Smooth muscle cell (in vitro differentiated cells): ENCODE measurements around the gene ZBTB42. TPM values are rescaled to one million over a fixed set of nuclear protein-coding genes. Genes with fewer than 3 reads are reported as not detected.

Source experiments
- DNase-seq: peaks from one replicate; lab custom pipeline; 2025; ENCODE audit not compliant: unreplicated experiment; lab: John Stamatoyannopoulos, UW
- H2AFZ ChIP-seq: fragments of 200-600 bp; sonication (generic); 2 replicates; pipeline ENCODE4 v1.6.0; 2016; ENCODE audit warnings: antibody characterized with exemption, low read depth, mild to moderate bottlenecking
- H3F3A ChIP-seq: fragments of 200-600 bp; sonication (generic); 2 replicates; pipeline ENCODE4 v1.6.0; 2017; ENCODE audit warnings: antibody characterized with exemption, low read depth
- H3K27ac ChIP-seq: fragments of 200-600 bp; sonication (generic); 2 replicates; pipeline ENCODE4 v1.5.1; 2016; ENCODE audit warnings: low read depth, mild to moderate bottlenecking
- H3K27me3 ChIP-seq: fragments of 200-600 bp; sonication (generic); 2 replicates; pipeline ENCODE4 v1.6.1; 2016; ENCODE audit warnings: low read depth, mild to moderate bottlenecking
- H3K36me3 ChIP-seq: fragments of 200-600 bp; sonication (generic); 2 replicates; pipeline ENCODE4 v1.5.1; 2016; ENCODE audit warnings: low read depth
- H3K4me1 ChIP-seq: fragments of 200-600 bp; sonication (generic); 2 replicates; pipeline ENCODE4 v1.5.1; 2016; ENCODE audit warnings: low read depth
- H3K4me2 ChIP-seq: fragments of 200-600 bp; sonication (generic); 2 replicates; pipeline ENCODE4 v1.6.0; 2016; ENCODE audit warnings: mild to moderate bottlenecking
- H3K4me3 ChIP-seq: fragments of 200-600 bp; sonication (generic); 2 replicates; pipeline ENCODE4 v1.5.1; 2016; ENCODE audit warnings: mild to moderate bottlenecking
- H3K79me2 ChIP-seq: fragments of 200-600 bp; sonication (generic); 2 replicates; pipeline ENCODE4 v1.6.0; 2016; ENCODE audit warnings: low read depth, mild to moderate bottlenecking
- H3K9ac ChIP-seq: fragments of 200-600 bp; sonication (generic); 2 replicates; pipeline ENCODE4 v1.6.0; 2016; ENCODE audit warnings: low read depth
- H3K9me3 ChIP-seq: fragments of 200-600 bp; sonication (generic); replicated peaks from 2 replicates; pipeline ENCODE4 v1.5.1; 2016; ENCODE audit warnings: low read depth
- H4K20me1 ChIP-seq: fragments of 200-600 bp; sonication (generic); 2 replicates; pipeline ENCODE4 v1.6.0; 2016; ENCODE audit warnings: low read depth
- CTCF ChIP-seq: fragments of 200-600 bp; sonication (generic); IDR thresholded peaks from 2 replicates; pipeline ENCODE4 v1.5.1; 2017; ENCODE audit warnings: borderline replicate concordance, mild to moderate bottlenecking, antibody characterized with exemption; ENCODE audit not compliant: insufficient read depth, poor library complexity, severe bottlenecking
- WGBS: methylation state at CpG from one replicate; pipeline ENCODE4 v1.1.7; 2016; ENCODE audit warnings: low lambda C conversion rate; 5-methylcytosine and 5-hydroxymethylcytosine counted together
- polyA plus RNA-seq: library from polyadenylated mRNA; unstranded; fragments of >200 nt; fragmentation: Nextera tagmentation; extraction: Ambion mirVana; gene quantifications from 2 replicates; pipeline ENCODE4 v1.2.1, GENCODE V29; 2016
- total RNA-seq: library from RNA; depleted of rRNA; stranded (reverse); fragments of >200 nt; gene quantifications from 2 replicates; pipeline ENCODE4 v1.2.3, GENCODE V29; 2014

ZBTB42 gene
- total and polyA plus RNA-seq, 2 experiments from 2014 or later, result 0.72 to 1.6 TPM

- Histone ChIP-seq H4K20me1 (peaks cover 61% of the 10 kb centered on the region), H3K4me2 (no peak overlapping the region), H3K27ac (no peak overlapping the region), H3K4me3 (no peak overlapping the region), H3K36me3 (no peaks in the 10 kb centered on the region), H2AFZ (no peak overlapping the region), H3K79me2 (no peaks in the 10 kb centered on the region), H3K9ac (no peak overlapping the region), H3F3A (no peaks in the 10 kb centered on the region), H3K9me3 (no peaks in the 10 kb centered on the region), H3K4me1 (no peaks in the 10 kb centered on the region), H3K27me3 (no peaks in the 10 kb centered on the region)
- no peak for TF ChIP-seq CTCF
- 98% methylated on average over 15 of the region's 15 CpGs for WGBS
- DNase-seq, result no peak
These were observed 24.4 kb upstream of the ZBTB42 start for GRCh38 chr14:104776481-104776880.

- no peak overlapping the region for H3K27ac ChIP-seq
- H2AFZ ChIP-seq, result no peak overlapping the region
- H3F3A ChIP-seq, result no peaks in the 10 kb centered on the region
- no peak overlapping the region for H3K9ac ChIP-seq
- no peaks in the 10 kb centered on the region for H3K36me3 ChIP-seq
- H3K9me3 ChIP-seq, result no peaks in the 10 kb centered on the region
- peaks cover 68% of the 10 kb centered on the region for H4K20me1 ChIP-seq
- H3K4me3 ChIP-seq, result no peak overlapping the region
- no peaks in the 10 kb centered on the region for H3K4me1 ChIP-seq
- no peak for TF ChIP-seq CTCF
- H3K79me2 ChIP-seq, result no peaks in the 10 kb centered on the region
- H3K27me3 ChIP-seq, result no peaks in the 10 kb centered on the region
- no peak overlapping the region for H3K4me2 ChIP-seq
- no peak for DNase-seq
- WGBS, result 85% methylated on average over 16 of the region's 16 CpGs
These were observed 23.7 kb upstream of the ZBTB42 start for GRCh38 chr14:104776961-104777807.

- Histone ChIP-seq H3K27me3 (no peaks in the 10 kb centered on the region), H3F3A (no peaks in the 10 kb centered on the region), H4K20me1 (peaks cover 75% of the 10 kb centered on the region), H3K9ac (no peak overlapping the region), H3K27ac (no peak overlapping the region), H3K4me2 (no peak overlapping the region), H3K9me3 (no peaks in the 10 kb centered on the region), H3K4me3 (no peak overlapping the region), H3K4me1 (no peaks in the 10 kb centered on the region), H3K79me2 (no peaks in the 10 kb centered on the region), H3K36me3 (no peaks in the 10 kb centered on the region), H2AFZ (no peak overlapping the region)
- no peak for TF ChIP-seq CTCF
- no peak for DNase-seq
- whole genome bisulfite sequencing, result 81% methylated on average over 6 of the region's 15 CpGs
These were observed 23.1 kb upstream of the ZBTB42 start for GRCh38 chr14:104777808-104778249.
